IMR-90 (cell line): ENCODE measurements around the gene GPER1. TPM values are rescaled to one million over a fixed set of nuclear protein-coding genes. Genes with fewer than 3 reads are reported as not detected.

Source experiments
- ATAC-seq: fragments of 200-7000 bp; cut with Tn5 transposase; 2 replicates; pipeline ENCODE4 v1.9.1; 2020; ENCODE audit warnings: low read depth, mild to moderate bottlenecking, moderate library complexity
- BruUV-seq: library from RNA; stranded (reverse); fragments of 400-500 nt; replicated peaks from 2 replicates; lab custom pipeline; 2021; lab: Mats Ljungman, UMichigan
- CTCF ChIA-PET: fragments of 300-600 bp; formaldehyde crosslinking; extraction: SDS; loops from one replicate; lab custom pipeline; 2021; ENCODE audit warnings: antibody characterized with exemption; lab: Yijun Ruan, JAX
- POLR2A ChIA-PET: fragments of 300-600 bp; sonication (Branson Sonifier 250); formaldehyde crosslinking; loops from one replicate; lab custom pipeline; 2022; ENCODE audit warnings: antibody characterized with exemption; ENCODE audit not compliant: unreplicated experiment; lab: Charles Lee
- DNase-seq: peaks from one replicate; pipeline ENCODE4 v3.0.0; 2013
- H2AFZ ChIP-seq: replicated peaks from 2 replicates; pipeline ENCODE3; 2013; ENCODE audit warnings: low read length, mild to moderate bottlenecking; ENCODE audit not compliant: poor library complexity
- H2AK5ac ChIP-seq: 2 replicates; pipeline ENCODE4 v1.6.1; 2013; ENCODE audit warnings: low read depth, low read length, inconsistent platforms
- H2AK9ac ChIP-seq: replicated peaks from 2 replicates; pipeline ENCODE3; 2013; ENCODE audit warnings: mild to moderate bottlenecking, low read depth, low read length, moderate library complexity; ENCODE audit not compliant: poor library complexity
- H2BK120ac ChIP-seq: 2 replicates; pipeline ENCODE4 v1.6.1; 2013; ENCODE audit warnings: low read depth, low read length, inconsistent platforms
- H2BK15ac ChIP-seq: 3 replicates; pipeline ENCODE4 v1.6.1; 2013; ENCODE audit warnings: low read depth, low read length, inconsistent platforms
- H2BK20ac ChIP-seq: 2 replicates; pipeline ENCODE4 v1.6.1; 2013; ENCODE audit warnings: low read depth, mild to moderate bottlenecking, inconsistent platforms, low read length, moderate library complexity
- H2BK5ac ChIP-seq: 2 replicates; pipeline ENCODE4 v1.6.1; 2013; ENCODE audit warnings: mild to moderate bottlenecking, low read depth, low read length, inconsistent platforms; ENCODE audit not compliant: poor library complexity, severe bottlenecking
- H3K14ac ChIP-seq: replicated peaks from 2 replicates; pipeline ENCODE4 v1.6.1; 2013; ENCODE audit warnings: low read depth, low read length, inconsistent platforms
- H3K18ac ChIP-seq: 2 replicates; pipeline ENCODE4 v1.6.1; 2013; ENCODE audit warnings: low read depth, low read length, control low read depth
- H3K23ac ChIP-seq: 2 replicates; pipeline ENCODE4 v1.6.1; 2013; ENCODE audit warnings: low read depth, low read length, inconsistent platforms
- H3K27ac ChIP-seq: 2 replicates; pipeline ENCODE4 v1.5.1; 2013; ENCODE audit warnings: mild to moderate bottlenecking, control low read depth, low read length; ENCODE audit not compliant: insufficient read depth
- H3K27me3 ChIP-seq: 2 replicates; pipeline ENCODE4 v1.6.1; 2013; ENCODE audit warnings: low read length; ENCODE audit not compliant: control insufficient read depth, insufficient read depth
- H3K36me3 ChIP-seq: 2 replicates; pipeline ENCODE4 v1.6.1; 2013; ENCODE audit warnings: low read length, mixed read lengths; ENCODE audit not compliant: control insufficient read depth, insufficient read depth
- H3K4ac ChIP-seq: 2 replicates; pipeline ENCODE4 v1.6.1; 2013; ENCODE audit warnings: low read depth, low read length, inconsistent platforms
- H3K4me1 ChIP-seq: 2 replicates; pipeline ENCODE4 v1.6.1; 2013; ENCODE audit warnings: low read length, mixed read lengths; ENCODE audit not compliant: control insufficient read depth, insufficient read depth
- H3K4me2 ChIP-seq: 2 replicates; pipeline ENCODE4 v1.6.1; 2013; ENCODE audit warnings: low read depth, mild to moderate bottlenecking, control low read depth, low read length, moderate library complexity
- H3K4me3 ChIP-seq: 2 replicates; pipeline ENCODE4 v1.5.1; 2013; ENCODE audit warnings: low read depth, mild to moderate bottlenecking, control low read depth, low read length, moderate library complexity; ENCODE audit not compliant: insufficient read depth
- H3K56ac ChIP-seq: 2 replicates; pipeline ENCODE4 v1.6.1; 2013; ENCODE audit warnings: low read length, inconsistent platforms; ENCODE audit not compliant: insufficient read depth; ENCODE audit errors: extremely low read depth
- H3K79me1 ChIP-seq, 2 experiments: 2 replicates each; pipeline ENCODE4 v1.6.1; 2013; ENCODE audit warnings: low read length in 2 of 2, inconsistent platforms in 1 of 2, low read depth in 1 of 2
- H3K9ac ChIP-seq: 2 replicates; pipeline ENCODE4 v1.6.1; 2013; ENCODE audit warnings: low read depth, low read length, control low read depth
- H3K9me1 ChIP-seq: 2 replicates; pipeline ENCODE4 v1.6.1; 2013; ENCODE audit warnings: low read length, inconsistent platforms; ENCODE audit not compliant: insufficient read depth
- H3K9me3 ChIP-seq: 2 replicates; pipeline ENCODE4 v1.6.1; 2013; ENCODE audit warnings: low read length; ENCODE audit not compliant: control insufficient read depth, insufficient read depth
- H4K20me1 ChIP-seq: 2 replicates; pipeline ENCODE4 v1.6.1; 2013; ENCODE audit warnings: low read length, inconsistent platforms; ENCODE audit not compliant: insufficient read depth
- H4K5ac ChIP-seq: 2 replicates; pipeline ENCODE4 v1.6.1; 2013; ENCODE audit warnings: mild to moderate bottlenecking, low read depth, low read length, control low read depth
- H4K8ac ChIP-seq, 2 experiments: 2 replicates each; pipeline ENCODE4 v1.6.1; 2013; ENCODE audit warnings: low read depth in 2 of 2, low read length in 2 of 2, control low read depth in 1 of 2, inconsistent platforms in 1 of 2
- H4K91ac ChIP-seq: 2 replicates; pipeline ENCODE4 v1.6.1; 2013; ENCODE audit warnings: low read depth, low read length, inconsistent platforms; ENCODE audit not compliant: insufficient read depth
- CEBPB ChIP-seq: IDR thresholded peaks from 2 replicates; pipeline ENCODE4 v1.6.1; 2012; ENCODE audit warnings: low read depth, low read length, improper control_type of control experiment
- CHD1 ChIP-seq: IDR thresholded peaks from 2 replicates; pipeline ENCODE4 v1.6.1; 2012; ENCODE audit warnings: low read depth, low read length, improper control_type of control experiment
- CTCF ChIP-seq: conservative IDR thresholded peaks from 2 replicates; pipeline ENCODE4 v1.5.1; 2012; ENCODE audit warnings: mild to moderate bottlenecking, low read depth, low read length, improper control_type of control experiment
- ELK1 ChIP-seq: fragments of 150-350 bp; IDR thresholded peaks from 2 replicates; pipeline ENCODE4 v1.6.1; 2016; ENCODE audit warnings: low read depth, mild to moderate bottlenecking, low read length, moderate library complexity, borderline replicate concordance
- FOS ChIP-seq: fragments of 150-350 bp; IDR thresholded peaks from 2 replicates; pipeline ENCODE4 v1.6.1; 2016; ENCODE audit warnings: low read depth, low read length
- MAFK ChIP-seq: IDR thresholded peaks from 2 replicates; pipeline ENCODE4 v1.6.1; 2012; ENCODE audit warnings: low read depth, low read length, improper control_type of control experiment
- MAZ ChIP-seq: IDR thresholded peaks from 2 replicates; pipeline ENCODE4 v1.6.1; 2012; ENCODE audit warnings: low read depth, mild to moderate bottlenecking, low read length, improper control_type of control experiment, moderate library complexity, borderline replicate concordance
- MXI1 ChIP-seq: IDR thresholded peaks from 2 replicates; pipeline ENCODE4 v1.6.1; 2012; ENCODE audit warnings: low read depth, mild to moderate bottlenecking, low read length, moderate library complexity, borderline replicate concordance
- POLR2A ChIP-seq: IDR thresholded peaks from 2 replicates; pipeline ENCODE4 v1.6.1; 2012; ENCODE audit warnings: mild to moderate bottlenecking, low read depth, low read length
- RAD21 ChIP-seq: IDR thresholded peaks from 2 replicates; pipeline ENCODE4 v1.6.1; 2012; ENCODE audit warnings: low read length, improper control_type of control experiment
- RCOR1 ChIP-seq: IDR thresholded peaks from 2 replicates; pipeline ENCODE4 v1.6.1; 2012; ENCODE audit warnings: mild to moderate bottlenecking, low read length, improper control_type of control experiment; ENCODE audit not compliant: insufficient replicate concordance
- SMC3 ChIP-seq: fragments of 150-350 bp; IDR thresholded peaks from 2 replicates; pipeline ENCODE4 v1.6.1; 2016; ENCODE audit warnings: low read depth, mild to moderate bottlenecking, antibody characterized with exemption, low read length, moderate library complexity
- WGBS, 2 experiments: methylation state at CpG; one replicate each; pipeline versions ENCODE4 v1.1.5 to v1.1.7; 2013; ENCODE audit warnings: missing lambda C conversion rate in 2 of 2; ENCODE audit not compliant: insufficient read length in 1 of 2; ENCODE audit errors: extremely low coverage in 2 of 2; 5-methylcytosine and 5-hydroxymethylcytosine counted together
- dilution Hi-C: fragments of 300-500 bp; cut with HindIII; formaldehyde crosslinking; loops from one replicate; pipeline ENCODE4 v1.14.3; 2018; ENCODE audit warnings: low sequenced_read_pairs; ENCODE audit not compliant: unreplicated experiment
- in situ Hi-C: fragments of 300-500 bp; cut with MboI; formaldehyde crosslinking; loops from 3 replicates; pipeline ENCODE4 v1.14.3; 2019; ENCODE audit warnings: low sequenced_read_pairs, inconsistent platforms, mixed read lengths
- intact Hi-C: fragments of 100-400 bp; cut with micrococcal nuclease; formaldehyde crosslinking; loops from 2 replicates; pipeline ENCODE4 v1.10.0; 2022
- polyA plus RNA-seq, 3 experiments: library from polyadenylated mRNA; depleted of rRNA; stranded (reverse); fragments of >200 nt; gene quantifications; 2 replicates each; pipeline ENCODE4 v1.2.3, GENCODE V29; 2012; ENCODE audit warnings: low replicate concordance in 1 of 3
- total RNA-seq: library from RNA; depleted of rRNA; stranded (reverse); fragments of >200 nt; gene quantifications from 2 replicates; pipeline ENCODE4 v1.2.3, GENCODE V29; 2012

Gene GPER1
- total and polyA plus RNA-seq, 2 of the 4 experiments (the other 2 are of a cell fraction): 2.0 to 5.8 TPM

DNA sequence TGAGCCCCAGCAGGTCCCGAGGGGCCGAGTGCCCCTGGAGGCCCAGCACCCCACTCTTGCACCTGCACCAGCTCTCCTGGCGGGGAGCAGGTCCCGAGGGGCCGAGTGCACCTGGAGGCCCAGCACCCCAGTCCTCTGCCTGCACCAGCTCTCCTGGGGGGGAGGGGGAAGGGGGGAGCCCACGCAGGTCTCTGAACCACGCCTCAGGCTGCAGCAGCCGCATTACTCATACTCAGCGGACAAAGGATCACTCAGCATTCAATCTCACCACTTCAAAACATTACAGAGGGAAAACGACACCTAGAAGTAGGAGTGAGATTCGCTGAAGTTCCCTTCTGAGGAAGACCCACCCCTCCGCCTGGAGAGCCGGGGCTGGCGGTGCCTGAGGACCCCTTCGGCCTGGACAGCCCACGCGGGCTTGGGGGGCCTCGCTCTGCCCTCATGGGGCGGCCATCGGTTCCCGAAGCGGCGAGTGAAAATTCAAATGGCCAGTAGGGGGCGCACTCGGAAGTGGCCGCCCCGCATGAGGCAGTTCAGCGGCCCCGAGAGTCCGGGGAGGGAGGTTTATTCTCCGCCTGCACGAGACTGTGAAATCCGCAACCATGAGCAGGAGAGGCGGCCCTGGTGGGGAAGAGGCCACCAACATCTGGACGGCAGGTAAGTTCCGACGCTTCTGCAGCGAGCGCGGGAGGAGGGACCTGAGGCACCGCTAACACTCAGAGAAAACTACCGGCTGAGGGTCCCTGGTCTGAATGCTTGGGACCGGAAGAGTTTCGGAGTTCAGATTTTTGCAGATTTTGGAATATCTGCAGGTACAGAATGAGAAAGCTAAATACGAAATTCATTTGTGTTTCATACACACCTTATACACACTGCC, 1.1 kb upstream of the GPER1 start:
- Histone ChIP-seq H2BK15ac (no peak overlapping the region), H3K14ac (peak overlapping the region; percentile 35; the same call in 1 of the 2 replicates), H4K8ac (peak overlapping the region; percentile 80 to 87; a peak in 3 of 4 replicates), H2BK20ac (no peak overlapping the region), H3K9me1 (peaks cover 7% of the 10 kb centered on the region), H3K4me1 (peaks cover 31% of the 10 kb centered on the region), H3K9ac (peak overlapping the region; percentile 38), H2BK5ac (peak overlapping the region; percentile 25), H4K5ac (peak overlapping the region; percentile 7; the same call in 1 of the 2 replicates), H2BK120ac (peak overlapping the region; percentile 49; the same call in 1 of the 2 replicates), H2AK9ac (peak overlapping the region; percentile 74), H3K18ac (no peak overlapping the region), H3K9me3 (no peaks in the 10 kb centered on the region), H3K4me2 (peak overlapping the region; percentile 91), H2AFZ (peak overlapping the region; percentile 93), H3K27ac (no peak overlapping the region; the same call in 1 of the 2 replicates), H4K20me1 (peaks cover 41% of the 10 kb centered on the region), H3K56ac (no peak overlapping the region), H2AK5ac (no peak overlapping the region), H3K4me3 (peak overlapping the region; percentile 47), H4K91ac (peak overlapping the region; percentile 68; the same call in 1 of the 2 replicates), H3K4ac (peak overlapping the region; percentile 23; the same call in 1 of the 2 replicates), H3K36me3 (peaks cover 1% of the 10 kb centered on the region; the same call in 1 of the 2 replicates), H3K23ac (peak overlapping the region; percentile 78; the same call in 1 of the 2 replicates), H3K27me3 (no peaks in the 10 kb centered on the region), H3K79me1 (peaks cover 0 to 20% of the 10 kb centered on the region in 2 experiments; a peak in 2 of 4 replicates)
- BruUV-seq: no TSS peak
- ChIA-PET CTCF (interaction anchor here (0.7 to 1.5 kb wide), 6 partner anchors 22 to 93 kb away, joined by 3 to 6 read pairs (median 4); a partner anchor contains a TSS), POLR2A (interaction anchor here (0.6 kb wide), 2 partner anchors 9 to 34 kb away, joined by 3 read pairs; no protein-coding TSS in a partner anchor)
- in situ Hi-C loops (no loop called here), dilution Hi-C loops (no loop called here), intact Hi-C loops (loop anchor here (1.0 to 5.0 kb wide), 3 partner anchors 36 to 89 kb away; a partner anchor contains a TSS)
- peak; percentile 77 for ATAC-seq
- 3% methylated on average over 23 of the region's 45 CpGs; no CpG with 5 or more reads in 1 of the 2 experiments for WGBS, 2 experiments
- DNase-seq: peak; percentile 42
- TF ChIP-seq ELK1: no peak
- 0 out of 2 replicates have a peak, but pooled peaks have one; percentile 27 for TF ChIP-seq MXI1
- no peak for TF ChIP-seq POLR2A
- TF ChIP-seq CEBPB: no peak
- TF ChIP-seq FOS: no peak
- TF ChIP-seq RCOR1: no peak
- peak; percentile 75 for TF ChIP-seq CTCF
- no peak for TF ChIP-seq MAFK
- TF ChIP-seq RAD21: peak; percentile 49
- TF ChIP-seq CHD1: no peak
- 0 out of 2 replicates have a peak, but pooled peaks have one; percentile 28 for TF ChIP-seq SMC3
- TF ChIP-seq MAZ: no peak; the same call in 1 of the 2 replicates
